A673 (cell line): ENCODE measurements around the gene FRAS1.

Experiments used
- CTCF ChIP-seq: fragments of 300-800, 200-600 bp; sonication (generic); conservative IDR thresholded peaks from 2 replicates; pipeline ENCODE4 v1.5.1; 2017; ENCODE audit warnings: low read depth, mild to moderate bottlenecking, antibody characterized with exemption, low read length, moderate library complexity, mixed read lengths
- EZH2 ChIP-seq: fragments of 200-600 bp; sonication (generic); IDR thresholded peaks from 2 replicates; pipeline ENCODE4 v1.6.1; 2017; ENCODE audit warnings: borderline replicate concordance, low read depth, mild to moderate bottlenecking, mixed read lengths, antibody characterized with exemption, low read length; ENCODE audit not compliant: poor library complexity, severe bottlenecking

- no peak for TF ChIP-seq CTCF
- TF ChIP-seq EZH2: no peak
Measured at GRCh38 chr4:78210694-78211410, 153.7 kb downstream of the FRAS1 start.
